Omental fat pad (tissue), 4 donors: ENCODE data around the gene APOL1. TPM values are rescaled to one million over a fixed set of nuclear protein-coding genes. Genes with fewer than 3 reads are reported as not detected.

Source experiments
- ATAC-seq: fragments of 150-250 bp; one replicate; pipeline ENCODE4 v1.9.1; 2016; ENCODE audit warnings: mild to moderate bottlenecking, moderate library complexity; ENCODE audit not compliant: low FRiP score
- DNase-seq: peaks from one replicate; pipeline ENCODE4 v3.0.0-alpha.2; 2019; ENCODE audit warnings: low spot score
- CTCF ChIP-seq, 3 donors: fragments of 450-650 bp; IDR thresholded peaks; one replicate each; pipeline ENCODE4 v1.5.1; 2016 to 2017; ENCODE audit warnings: antibody characterized with exemption in 3 of 3, mild to moderate bottlenecking in 3 of 3, moderate library complexity in 2 of 3
- total RNA-seq, 4 donors: library from RNA; depleted of rRNA; stranded (reverse); fragments of >200 nt; gene quantifications; one replicate each; pipeline ENCODE4 v1.1.0, GENCODE V29; 2016

The APOL1 gene
- total RNA-seq, 4 donors from 2014 or later, result 27.3 to 89.3 (median 65.3) TPM

- TF ChIP-seq CTCF (IDR thresholded peaks at IDR 0.05), result no peak
- peak; percentile 65 for DNase-seq
- ATAC-seq, result peak; percentile 93
Measured at GRCh38 chr22:36239401-36240171, 13.3 kb upstream of the APOL1 start, which contains the start of gene APOL2. TSS of gene APOL2 (minus strand) at chr22:36239527. CDS start at chr22:36233162, 6,365 bp downstream.

- ATAC-seq (no peak), DNase-seq (no peak)
Measured at GRCh38 chr22:36243986-36244385, 8.9 kb upstream of the APOL1 start.

GRCh38 chr22:36244522-36245391, 8.2 kb upstream of the APOL1 start:
- ATAC-seq (no peak), DNase-seq (no peak)
- no peak for TF ChIP-seq CTCF (IDR thresholded peaks at IDR 0.05)

More at GRCh38 chr22:36243986-36244385, 8.9 kb upstream of the APOL1 start:
- no peak for TF ChIP-seq CTCF (IDR thresholded peaks at IDR 0.05)

GRCh38 chr22:36245805-36246356, 7.1 kb upstream of the APOL1 start:
- ATAC-seq (no peak), DNase-seq (no peak)
- TF ChIP-seq CTCF (IDR thresholded peaks at IDR 0.05), result no peak

- ATAC-seq, result no peak
- no peak for TF ChIP-seq CTCF (IDR thresholded peaks at IDR 0.05)
- no peak for DNase-seq
Measured at GRCh38 chr22:36246718-36247117, 6.2 kb upstream of the APOL1 start.

- no peak for TF ChIP-seq CTCF (IDR thresholded peaks at IDR 0.05)
- no peak for DNase-seq
- no peak for ATAC-seq
Measured at GRCh38 chr22:36247955-36248354, 5.0 kb upstream of the APOL1 start.
